Testis (tissue), 3 donors: ENCODE results near the gene MTOR. TPM values are rescaled to one million over a fixed set of nuclear protein-coding genes. Genes with fewer than 3 reads are reported as not detected.
A peak's percentile ranks its signal among the peaks of the same experiment; 100 is the strongest.

Source experiments
- DNase-seq: peaks from one replicate; pipeline ENCODE4 v3.0.0-alpha.2; 2019
- H3K27ac ChIP-seq, 2 donors: fragments of 200-600 bp; sonication (generic); one replicate each; pipeline ENCODE4 v1.5.1; 2019
- H3K27me3 ChIP-seq: fragments of 200-600 bp; sonication (generic); one replicate; pipeline ENCODE4 v1.5.1; 2019
- H3K36me3 ChIP-seq: fragments of 200-600 bp; sonication (generic); one replicate; pipeline ENCODE4 v1.5.1; 2017; ENCODE audit warnings: low read depth; ENCODE audit errors: missing control alignments
- H3K4me1 ChIP-seq: fragments of 200-600 bp; sonication (generic); one replicate; pipeline ENCODE4 v1.5.1; 2019
- H3K4me3 ChIP-seq, 2 donors: fragments of 200-600 bp; sonication (generic); one replicate each; pipeline ENCODE4 v1.5.1; 2017 to 2019
- H3K9me3 ChIP-seq: fragments of 200-600 bp; sonication (generic); one replicate; pipeline ENCODE4 v1.5.1; 2017
- CTCF ChIP-seq, 3 experiments: fragments of 450-650 bp in 2 of 3; fragments of 200-600 bp in 1 of 3; sonication (generic) in 1 of 3; IDR thresholded peaks; one replicate each; pipeline ENCODE4 v1.5.1; 2016 to 2019; ENCODE audit warnings: antibody characterized with exemption in 3 of 3, mild to moderate bottlenecking in 2 of 3, moderate library complexity in 1 of 3
- POLR2A ChIP-seq: fragments of 450-650 bp; IDR thresholded peaks from one replicate; pipeline ENCODE4 v1.6.1; 2017; ENCODE audit warnings: antibody characterized with exemption, mild to moderate bottlenecking, moderate library complexity
- WGBS, 2 donors: methylation state at CpG; one replicate each; pipeline ENCODE4 v1.1.5; 2018; 5-methylcytosine and 5-hydroxymethylcytosine counted together
- intact Hi-C: fragments of 100-400 bp; cut with DNase I; formaldehyde crosslinking; loops from one replicate; pipeline ENCODE4 v1.15.1; 2023; ENCODE audit warnings: low total_unique reads
- polyA plus RNA-seq: library from polyadenylated mRNA; stranded (reverse); fragments of 350-450 nt; fragmentation: Illumina TruSeq; extraction: RNeasy Lipid Tissue Mini Kit (QIAGEN cat#74804); gene quantifications from one replicate; pipeline ENCODE4 v1.2.3, GENCODE V29; 2014; ENCODE audit warnings: low read depth, low replicate concordance; ENCODE audit not compliant: insufficient read depth
- total RNA-seq, 2 donors: library from RNA; depleted of rRNA; stranded (reverse); fragments of >200 nt; gene quantifications; one replicate each; pipeline ENCODE4 v1.2.3, GENCODE V29; 2016

The MTOR gene
- total and polyA plus RNA-seq, 3 donors from 2014 or later = 83.3 to 129 (median 108) TPM

GRCh38 chr1:11214698-11215380 lies 47.5 kb downstream of the MTOR start:
- DNase-seq = no peak
- no peak for TF ChIP-seq CTCF (IDR thresholded peaks at IDR 0.05)
- TF ChIP-seq POLR2A = no peak
- H3K36me3 ChIP-seq = no peaks in the 10 kb centered on the region
- WGBS, 2 donors = 65 to 73% methylated on average over 3 of the region's 3 CpGs
- intact Hi-C loops = no loop called here
- H3K27me3 ChIP-seq = no peaks in the 10 kb centered on the region
- H3K4me3 ChIP-seq = no peak overlapping the region
- H3K9me3 ChIP-seq = no peaks in the 10 kb centered on the region
- no peaks in the 10 kb centered on the region for H3K4me1 ChIP-seq
- no peak overlapping the region for H3K27ac ChIP-seq

- intact Hi-C loops = no loop called here
Measured at GRCh38 chr1:11211925-11212587, 50.3 kb downstream of the MTOR start.

GRCh38 chr1:11211461-11211860 lies 50.9 kb downstream of the MTOR start:
- no peaks in the 10 kb centered on the region for H3K9me3 ChIP-seq
- DNase-seq = no peak
- intact Hi-C loops = no loop called here
- WGBS, 2 donors = 95 to 97% methylated on average over 3 to 4 of the region's 4 CpGs
- TF ChIP-seq CTCF (IDR thresholded peaks at IDR 0.05) (no peak), POLR2A (no peak)
- no peaks in the 10 kb centered on the region for H3K27me3 ChIP-seq
- H3K36me3 ChIP-seq = no peaks in the 10 kb centered on the region
- H3K27ac ChIP-seq = no peak overlapping the region
- H3K4me3 ChIP-seq = no peak overlapping the region
- peaks cover 4% of the 10 kb centered on the region for H3K4me1 ChIP-seq

More at GRCh38 chr1:11211925-11212587, 50.3 kb downstream of the MTOR start:
- Histone ChIP-seq H3K4me1 (peaks cover 4% of the 10 kb centered on the region), H3K4me3 (no peak overlapping the region), H3K36me3 (no peaks in the 10 kb centered on the region), H3K27ac (no peak overlapping the region), H3K27me3 (no peaks in the 10 kb centered on the region), H3K9me3 (no peaks in the 10 kb centered on the region)
- TF ChIP-seq CTCF (IDR thresholded peaks at IDR 0.05) = no peak
- no peak for DNase-seq
- 92 to 97% methylated on average over 12 of the region's 12 CpGs for WGBS, 2 donors

- H3K27ac ChIP-seq = peak overlapping the region; percentile 2 to 68
- peaks cover 4% of the 10 kb centered on the region for H3K4me1 ChIP-seq
- no peaks in the 10 kb centered on the region for H3K36me3 ChIP-seq
- H3K4me3 ChIP-seq = no peak overlapping the region
- no peaks in the 10 kb centered on the region for H3K9me3 ChIP-seq
- intact Hi-C loops = no loop called here
- no peaks in the 10 kb centered on the region for H3K27me3 ChIP-seq
- 59 to 62% methylated on average over 6 of the region's 6 CpGs for WGBS, 2 donors
- no peak for TF ChIP-seq CTCF (IDR thresholded peaks at IDR 0.05)
- peak; percentile 87 for DNase-seq
Measured at GRCh38 chr1:11207898-11208611, 54.3 kb downstream of the MTOR start.
